GM12801 (cell line): ENCODE data around the gene IKBKE.

Source experiments
- CTCF ChIP-seq: IDR thresholded peaks from one replicate; pipeline ENCODE4 v1.5.1; 2011; ENCODE audit warnings: control low read depth; ENCODE audit not compliant: insufficient read length; ENCODE audit errors: extremely low read depth

Gene IKBKE

GRCh38 chr1:206455666-206456344 is 14.5 kb upstream of the IKBKE start:
- TF ChIP-seq CTCF: no peak

GRCh38 chr1:206456577-206457370 is 13.5 kb upstream of the IKBKE start:
- no peak for TF ChIP-seq CTCF

GRCh38 chr1:206457408-206458120 is 12.7 kb upstream of the IKBKE start:
- TF ChIP-seq CTCF: no peak

- TF ChIP-seq CTCF: no peak
These were observed 10.6 kb upstream of the IKBKE start for GRCh38 chr1:206459703-206460102.

- TF ChIP-seq CTCF: no peak
These were observed 9.3 kb upstream of the IKBKE start for GRCh38 chr1:206460836-206461426.

- TF ChIP-seq CTCF: no peak
These were observed 8.4 kb upstream of the IKBKE start for GRCh38 chr1:206461602-206462455.
